ENCODE data around the gene FGD6.

DNA sequence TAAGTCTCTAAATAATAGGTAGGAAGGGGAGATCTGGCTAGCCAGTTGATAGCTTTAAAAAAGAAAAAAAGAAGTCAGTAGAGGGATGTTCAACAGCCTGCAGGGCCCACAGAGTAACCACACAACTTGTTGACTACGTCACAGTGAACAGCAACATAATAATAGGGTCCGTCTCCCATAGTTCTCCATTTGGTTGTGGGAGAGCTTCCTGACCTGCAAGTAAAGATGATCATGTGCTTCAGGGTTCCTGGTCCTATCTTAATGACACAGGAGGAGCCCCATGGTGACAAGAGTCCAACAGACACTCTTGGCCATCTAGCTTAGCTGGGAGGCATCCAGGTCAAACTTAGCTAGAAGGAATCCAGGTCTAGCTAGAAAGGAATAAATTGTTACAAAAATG is 36.2 kb downstream of the FGD6 start:
- TF ChIP-seq, protein P1, sequence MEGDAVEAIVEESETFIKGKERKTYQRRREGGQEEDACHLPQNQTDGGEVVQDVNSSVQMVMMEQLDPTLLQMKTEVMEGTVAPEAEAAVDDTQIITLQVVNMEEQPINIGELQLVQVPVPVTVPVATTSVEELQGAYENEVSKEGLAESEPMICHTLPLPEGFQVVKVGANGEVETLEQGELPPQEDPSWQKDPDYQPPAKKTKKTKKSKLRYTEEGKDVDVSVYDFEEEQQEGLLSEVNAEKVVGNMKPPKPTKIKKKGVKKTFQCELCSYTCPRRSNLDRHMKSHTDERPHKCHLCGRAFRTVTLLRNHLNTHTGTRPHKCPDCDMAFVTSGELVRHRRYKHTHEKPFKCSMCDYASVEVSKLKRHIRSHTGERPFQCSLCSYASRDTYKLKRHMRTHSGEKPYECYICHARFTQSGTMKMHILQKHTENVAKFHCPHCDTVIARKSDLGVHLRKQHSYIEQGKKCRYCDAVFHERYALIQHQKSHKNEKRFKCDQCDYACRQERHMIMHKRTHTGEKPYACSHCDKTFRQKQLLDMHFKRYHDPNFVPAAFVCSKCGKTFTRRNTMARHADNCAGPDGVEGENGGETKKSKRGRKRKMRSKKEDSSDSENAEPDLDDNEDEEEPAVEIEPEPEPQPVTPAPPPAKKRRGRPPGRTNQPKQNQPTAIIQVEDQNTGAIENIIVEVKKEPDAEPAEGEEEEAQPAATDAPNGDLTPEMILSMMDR (conservative IDR thresholded peaks at IDR 0.05; ENCODE audit: low read depth in 2 of 2), result no peak
- TF ChIP-seq POLR2AphosphoS5 (IDR thresholded peaks at IDR 0.05; ENCODE audit: low read depth), result no peak
- TF ChIP-seq EZH2 (IDR thresholded peaks at IDR 0.05; ENCODE audit: low read depth, unreplicated experiment), result no peak
- no peak for TF ChIP-seq JUNB (IDR thresholded peaks at IDR 0.05; ENCODE audit: unreplicated experiment)
- TF ChIP-seq, protein P2, sequence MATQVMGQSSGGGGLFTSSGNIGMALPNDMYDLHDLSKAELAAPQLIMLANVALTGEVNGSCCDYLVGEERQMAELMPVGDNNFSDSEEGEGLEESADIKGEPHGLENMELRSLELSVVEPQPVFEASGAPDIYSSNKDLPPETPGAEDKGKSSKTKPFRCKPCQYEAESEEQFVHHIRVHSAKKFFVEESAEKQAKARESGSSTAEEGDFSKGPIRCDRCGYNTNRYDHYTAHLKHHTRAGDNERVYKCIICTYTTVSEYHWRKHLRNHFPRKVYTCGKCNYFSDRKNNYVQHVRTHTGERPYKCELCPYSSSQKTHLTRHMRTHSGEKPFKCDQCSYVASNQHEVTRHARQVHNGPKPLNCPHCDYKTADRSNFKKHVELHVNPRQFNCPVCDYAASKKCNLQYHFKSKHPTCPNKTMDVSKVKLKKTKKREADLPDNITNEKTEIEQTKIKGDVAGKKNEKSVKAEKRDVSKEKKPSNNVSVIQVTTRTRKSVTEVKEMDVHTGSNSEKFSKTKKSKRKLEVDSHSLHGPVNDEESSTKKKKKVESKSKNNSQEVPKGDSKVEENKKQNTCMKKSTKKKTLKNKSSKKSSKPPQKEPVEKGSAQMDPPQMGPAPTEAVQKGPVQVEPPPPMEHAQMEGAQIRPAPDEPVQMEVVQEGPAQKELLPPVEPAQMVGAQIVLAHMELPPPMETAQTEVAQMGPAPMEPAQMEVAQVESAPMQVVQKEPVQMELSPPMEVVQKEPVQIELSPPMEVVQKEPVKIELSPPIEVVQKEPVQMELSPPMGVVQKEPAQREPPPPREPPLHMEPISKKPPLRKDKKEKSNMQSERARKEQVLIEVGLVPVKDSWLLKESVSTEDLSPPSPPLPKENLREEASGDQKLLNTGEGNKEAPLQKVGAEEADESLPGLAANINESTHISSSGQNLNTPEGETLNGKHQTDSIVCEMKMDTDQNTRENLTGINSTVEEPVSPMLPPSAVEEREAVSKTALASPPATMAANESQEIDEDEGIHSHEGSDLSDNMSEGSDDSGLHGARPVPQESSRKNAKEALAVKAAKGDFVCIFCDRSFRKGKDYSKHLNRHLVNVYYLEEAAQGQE (IDR thresholded peaks at IDR 0.05; ENCODE audit: unreplicated experiment), result no peak
- no peak for TF ChIP-seq EZH2phosphoT487 (IDR thresholded peaks at IDR 0.05; ENCODE audit: unreplicated experiment)
